OCI-LY1 (cell line): ENCODE data around the gene LIN28B.

Experiments used
- CTCF ChIP-seq: fragments of 200-600 bp; sonication (generic), shearing (Covaris generic); IDR thresholded peaks from 2 replicates; pipeline ENCODE4 v1.5.1; 2017; ENCODE audit warnings: mild to moderate bottlenecking, antibody characterized with exemption, low read length, moderate library complexity, mixed read lengths
- EZH2 ChIP-seq: fragments of 200-600 bp; sonication (generic), shearing (Covaris generic); IDR thresholded peaks from 2 replicates; pipeline ENCODE4 v1.8.0; 2017; ENCODE audit warnings: borderline replicate concordance, mixed run types, mild to moderate bottlenecking, antibody characterized with exemption, low read length, moderate library complexity, mixed read lengths

GRCh38 chr6:105078386-105078708 is 121.4 kb downstream of the LIN28B start:
- no peak for TF ChIP-seq CTCF
- no peak for TF ChIP-seq EZH2
